ENCODE measurements around the gene STARD13. TPM values are rescaled to one million over a fixed set of nuclear protein-coding genes. Genes with fewer than 3 reads are reported as not detected.

The STARD13 gene
- total RNA-seq, 1 experiment from 2014 or later = 4.1 TPM

GRCh38 chr13:33224191-33224590 lies 61.4 kb downstream of the STARD13 start:
- H3K4me2 ChIP-seq (ENCODE audit: low read length) = no peak overlapping the region
- H3K9ac ChIP-seq (ENCODE audit: low read length) = no peak overlapping the region
- DNase-seq (ENCODE audit: low read depth, low spot score) (no peak), ATAC-seq (no peak)
- H4K20me1 ChIP-seq (ENCODE audit: insufficient read depth) = no peaks in the 10 kb centered on the region
- TF ChIP-seq CEBPB (IDR thresholded peaks at IDR 0.05; ENCODE audit: low read depth) = no peak
- TF ChIP-seq POLR2A (IDR thresholded peaks at IDR 0.05; ENCODE audit: borderline replicate concordance, extremely low read depth, insufficient read depth, insufficient read length) = no peak
- no peak for TF ChIP-seq YY1 (IDR thresholded peaks at IDR 0.05; ENCODE audit: extremely low read depth, insufficient replicate concordance, low read depth, low read length)
- no peak for TF ChIP-seq RAD21 (IDR thresholded peaks at IDR 0.05; ENCODE audit: low read depth)
- TF ChIP-seq SRF (IDR thresholded peaks at IDR 0.05; ENCODE audit: low read depth) = no peak
- TF ChIP-seq EZH2 (IDR thresholded peaks at IDR 0.05) = no peak
- no peak for TF ChIP-seq SIN3A (IDR thresholded peaks at IDR 0.05; ENCODE audit: low read depth)
- TF ChIP-seq ELF1 (IDR thresholded peaks at IDR 0.05; ENCODE audit: borderline replicate concordance, low read depth) = no peak
- no peak for TF ChIP-seq ZNF274 (IDR thresholded peaks at IDR 0.05; ENCODE audit: low read depth, low read length)
- TF ChIP-seq EZH2phosphoT487 (IDR thresholded peaks at IDR 0.05; ENCODE audit: borderline replicate concordance) = no peak
- TF ChIP-seq EGR1 (IDR thresholded peaks at IDR 0.05; ENCODE audit: low read depth) = no peak
- TF ChIP-seq MAX (IDR thresholded peaks at IDR 0.05) = no peak
- TF ChIP-seq SP1 (IDR thresholded peaks at IDR 0.05; ENCODE audit: low read depth) = no peak
- no peak for TF ChIP-seq POLR2AphosphoS5 (IDR thresholded peaks at IDR 0.05; ENCODE audit: low read depth, low read length)
- TF ChIP-seq TCF7L2 (IDR thresholded peaks at IDR 0.05; ENCODE audit: borderline replicate concordance, extremely low read depth, insufficient read depth, insufficient read length) = no peak
- no peak for TF ChIP-seq CBX3 (IDR thresholded peaks at IDR 0.05; ENCODE audit: low read depth)
- TF ChIP-seq ATF3 (IDR thresholded peaks at IDR 0.05) = no peak
- no peak for TF ChIP-seq FOSL1 (IDR thresholded peaks at IDR 0.05; ENCODE audit: low read depth)
- no peak for TF ChIP-seq REST (IDR thresholded peaks at IDR 0.05; ENCODE audit: low read depth)
- CTCF ChIA-PET = no interaction called here
- H2AFZ ChIP-seq (ENCODE audit: low read depth, low read length, poor library complexity, severe bottlenecking) = no peak overlapping the region
- intact Hi-C loops (cut with micrococcal nuclease) = no loop called here
- no peaks in the 10 kb centered on the region; a peak in 1 of 4 replicates for H3K4me1 ChIP-seq (ENCODE audit: control insufficient read depth in 1 of 2, insufficient read depth in 2 of 2, low read length in 2 of 2)
- no peaks in the 10 kb centered on the region for H3K27me3 ChIP-seq (ENCODE audit: insufficient read depth, low read length)
- H3K79me2 ChIP-seq (ENCODE audit: insufficient read depth, low read length) = no peaks in the 10 kb centered on the region
- RAD21 ChIA-PET (ENCODE audit: low non-redundant PET in 1 of 2, low total read pairs in 2 of 2, uncharacterized antibody in 2 of 2, unreplicated experiment in 2 of 2) = no interaction called here
- H3K9me2 ChIP-seq (ENCODE audit: insufficient read depth) = no peaks in the 10 kb centered on the region
- H3K27ac ChIP-seq (ENCODE audit: low read depth, low read length) = no peak overlapping the region
- POLR2A ChIA-PET = no interaction called here
- H3K36me3 ChIP-seq (ENCODE audit: control insufficient read depth in 1 of 2, insufficient read depth in 2 of 2, low read length in 2 of 2) = no peaks in the 10 kb centered on the region
- H3K4me3 ChIP-seq (replicated peaks in 1 of 2; ENCODE audit: low read depth in 1 of 2, low read length in 2 of 2) = no peak overlapping the region
- H3K9me3 ChIP-seq (ENCODE audit: control insufficient read depth in 1 of 2, insufficient read depth in 1 of 2, low read depth in 1 of 2, low read length in 2 of 2) = peaks cover 0 to 4% of the 10 kb centered on the region in 2 experiments; a peak in 1 of 4 replicates
- BruUV-seq (replicated peaks) = no TSS peak
